BE2C (cell line): ENCODE results near the gene NKX6-1.

Experiments
- DNase-seq: peaks from one replicate; pipeline ENCODE4 v3.0.0-alpha.2; 2020
- H3K27me3 ChIP-seq: fragments of 250-450 bp; sonication (Bioruptor Pico); 2 replicates; pipeline ENCODE4 v1.5.1; 2020; ENCODE audit warnings: mild to moderate bottlenecking
- H3K36me3 ChIP-seq: fragments of 250-450 bp; sonication (Bioruptor Pico); 2 replicates; pipeline ENCODE4 v1.5.1; 2020; ENCODE audit warnings: mild to moderate bottlenecking
- H3K4me1 ChIP-seq: fragments of 250-450 bp; sonication (Bioruptor Pico); 2 replicates; pipeline ENCODE4 v1.5.1; 2020
- H3K4me3 ChIP-seq: 2 replicates; pipeline ENCODE4 v1.5.1; 2011; ENCODE audit warnings: low read depth, low read length
- H3K9me3 ChIP-seq: fragments of 250-450 bp; sonication (Bioruptor Pico); 2 replicates; pipeline ENCODE4 v1.5.1; 2020
- CTCF ChIP-seq: IDR thresholded peaks from 2 replicates; pipeline ENCODE4 v1.5.1; 2012; ENCODE audit warnings: mild to moderate bottlenecking, low read depth, low read length

NKX6-1 gene

GRCh38 chr4:84495118-84495793 lies 3.8 kb downstream of the NKX6-1 start:
- no peak for DNase-seq
- no peak for TF ChIP-seq CTCF
- Histone ChIP-seq H3K9me3 (no peaks in the 10 kb centered on the region), H3K4me3 (peak overlapping the region; percentile 98), H3K4me1 (peaks cover 3% of the 10 kb centered on the region; the same call in 1 of the 2 replicates), H3K27me3 (no peaks in the 10 kb centered on the region), H3K36me3 (peaks cover 51% of the 10 kb centered on the region)

GRCh38 chr4:84494531-84494930 lies 4.6 kb downstream of the NKX6-1 start:
- H3K4me3 ChIP-seq, result peak overlapping the region; percentile 98
- no peak for DNase-seq
- H3K27me3 ChIP-seq, result no peaks in the 10 kb centered on the region
- peaks cover 51% of the 10 kb centered on the region for H3K36me3 ChIP-seq
- no peaks in the 10 kb centered on the region; the same call in 1 of the 2 replicates for H3K4me1 ChIP-seq
- no peak for TF ChIP-seq CTCF
- no peaks in the 10 kb centered on the region for H3K9me3 ChIP-seq

- DNase-seq, result no peak
- Histone ChIP-seq H3K4me1 (no peaks in the 10 kb centered on the region; the same call in 1 of the 2 replicates), H3K9me3 (no peaks in the 10 kb centered on the region), H3K4me3 (peak overlapping the region; percentile 98), H3K27me3 (no peaks in the 10 kb centered on the region), H3K36me3 (peaks cover 51% of the 10 kb centered on the region)
- no peak for TF ChIP-seq CTCF
Observed at GRCh38 chr4:84494076-84494475, 5.0 kb downstream of the NKX6-1 start.

GRCh38 chr4:84493092-84493850 lies 5.8 kb downstream of the NKX6-1 start:
- H3K4me1 ChIP-seq, result no peaks in the 10 kb centered on the region; the same call in 1 of the 2 replicates
- peaks cover 51% of the 10 kb centered on the region for H3K36me3 ChIP-seq
- DNase-seq, result peak; percentile 56
- H3K9me3 ChIP-seq, result no peaks in the 10 kb centered on the region
- no peaks in the 10 kb centered on the region for H3K27me3 ChIP-seq
- H3K4me3 ChIP-seq, result peak overlapping the region; percentile 98
- peak; percentile 26 for TF ChIP-seq CTCF

GRCh38 chr4:84492737-84493091 lies 6.4 kb downstream of the NKX6-1 start:
- peak; percentile 12; the same call in 1 of the 2 replicates for TF ChIP-seq CTCF
- Histone ChIP-seq H3K4me3 (peak overlapping the region; percentile 98), H3K9me3 (no peaks in the 10 kb centered on the region), H3K27me3 (no peaks in the 10 kb centered on the region), H3K36me3 (peaks cover 51% of the 10 kb centered on the region), H3K4me1 (no peaks in the 10 kb centered on the region; the same call in 1 of the 2 replicates)
- DNase-seq, result peak; percentile 31

GRCh38 chr4:84492290-84492689 lies 6.8 kb downstream of the NKX6-1 start:
- Histone ChIP-seq H3K27me3 (no peaks in the 10 kb centered on the region), H3K36me3 (peaks cover 47% of the 10 kb centered on the region), H3K4me3 (peak overlapping the region; percentile 98), H3K4me1 (no peaks in the 10 kb centered on the region; the same call in 1 of the 2 replicates), H3K9me3 (no peaks in the 10 kb centered on the region)
- no peak for DNase-seq
- no peak for TF ChIP-seq CTCF
